ENCODE results near the gene XYLT1.
"Not testable (repeated sequence)": the region's sequence is repeated elsewhere in the genome, so short reads cannot be mapped to it uniquely, and the experiment has no call there.

Gene XYLT1

GRCh38 chr16:17488506-17488905 is 17.7 kb upstream of the XYLT1 start:
- no peak for DNase-seq (ENCODE audit: low read depth)
- no peak for TF ChIP-seq CTCF (conservative IDR thresholded peaks at IDR 0.05; ENCODE audit: low read length)

GRCh38 chr16:17483351-17483750 is 12.6 kb upstream of the XYLT1 start:
- DNase-seq (ENCODE audit: low read depth), result no peak

More at GRCh38 chr16:17488506-17488905, 17.7 kb upstream of the XYLT1 start:
- no peak overlapping the region for H3K4me3 ChIP-seq (ENCODE audit: low read length)

GRCh38 chr16:17482341-17482740 is 11.6 kb upstream of the XYLT1 start:
- H3K4me3 ChIP-seq (ENCODE audit: low read length), result not testable (repeated sequence)

More at GRCh38 chr16:17483351-17483750, 12.6 kb upstream of the XYLT1 start:
- TF ChIP-seq CTCF (conservative IDR thresholded peaks at IDR 0.05; ENCODE audit: low read length), result no peak
- H3K4me3 ChIP-seq (ENCODE audit: low read length), result no peak overlapping the region

GRCh38 chr16:17481736-17482135 is 11.0 kb upstream of the XYLT1 start:
- TF ChIP-seq CTCF (conservative IDR thresholded peaks at IDR 0.05; ENCODE audit: low read length), result no peak
- no peak for DNase-seq (ENCODE audit: low read depth)
- H3K4me3 ChIP-seq (ENCODE audit: low read length), result no peak overlapping the region

More at GRCh38 chr16:17482341-17482740, 11.6 kb upstream of the XYLT1 start:
- not testable (repeated sequence) for DNase-seq (ENCODE audit: low read depth)

GRCh38 chr16:17477260-17477545 is 6.4 kb upstream of the XYLT1 start:
- not testable (repeated sequence) for H3K4me3 ChIP-seq (ENCODE audit: low read length); DNase-seq (ENCODE audit: low read depth)

GRCh38 chr16:17476414-17477259 is 5.9 kb upstream of the XYLT1 start:
- no peak overlapping the region for H3K4me3 ChIP-seq (ENCODE audit: low read length)
- TF ChIP-seq CTCF (conservative IDR thresholded peaks at IDR 0.05; ENCODE audit: low read length), result peak; percentile 83
- peak; percentile 72 for DNase-seq (ENCODE audit: low read depth)

GRCh38 chr16:17475104-17475503 is 4.3 kb upstream of the XYLT1 start:
- no peak for DNase-seq (ENCODE audit: low read depth)
- no peak for TF ChIP-seq CTCF (conservative IDR thresholded peaks at IDR 0.05; ENCODE audit: low read length)
- H3K4me3 ChIP-seq (ENCODE audit: low read length), result no peak overlapping the region

- no peak for TF ChIP-seq CTCF (conservative IDR thresholded peaks at IDR 0.05; ENCODE audit: low read length)
- DNase-seq (ENCODE audit: low read depth), result no peak
- H3K4me3 ChIP-seq (ENCODE audit: low read length), result no peak overlapping the region
Observed at GRCh38 chr16:17474572-17474971, 3.8 kb upstream of the XYLT1 start.
